ENCODE data around the gene PLA2G6. TPM values are rescaled to one million over a fixed set of nuclear protein-coding genes. Genes with fewer than 3 reads are reported as not detected.

Gene PLA2G6
- total RNA-seq, 1 experiment from 2014 or later, result 24.1 TPM

DNA sequence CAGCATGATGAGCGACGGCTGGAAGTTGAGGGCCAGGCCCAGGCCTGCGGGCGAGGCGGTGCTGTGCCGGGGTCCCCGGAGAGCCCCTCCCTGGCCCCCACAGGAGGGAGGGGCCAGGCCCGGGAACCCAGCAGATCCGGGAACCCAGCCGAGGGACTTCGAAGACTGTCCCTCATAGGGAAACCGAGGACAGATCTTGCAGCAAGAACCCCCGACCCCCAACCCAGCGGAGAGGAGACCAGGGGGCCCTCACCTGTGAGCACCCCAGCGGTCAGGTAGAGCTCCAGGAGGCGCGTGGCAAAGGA is 100.0 kb downstream of the PLA2G6 start:
- H3K79me2 ChIP-seq (ENCODE audit: insufficient read depth, low read length), result no peaks in the 10 kb centered on the region
- H3K4ac ChIP-seq (ENCODE audit: low read depth, low read length), result no peak overlapping the region
- H2BK15ac ChIP-seq (ENCODE audit: low read depth, low read length), result no peak overlapping the region
- H2BK12ac ChIP-seq (ENCODE audit: insufficient read length, low read depth, low read length), result no peak overlapping the region
- H2AFZ ChIP-seq (ENCODE audit: low read length), result no peak overlapping the region
- H4K8ac ChIP-seq (replicated peaks; ENCODE audit: insufficient read length, low read depth, low read length), result no peak overlapping the region
- H3K27ac Mint-ChIP-seq, result no peak overlapping the region
- no peaks in the 10 kb centered on the region for H3K79me1 ChIP-seq (ENCODE audit: insufficient read depth, low read depth, low read length, poor library complexity, severe bottlenecking)
- H3K27ac ChIP-seq (ENCODE audit: insufficient read length, low read depth, low read length), result no peak overlapping the region
- H3K36me3 Mint-ChIP-seq (ENCODE audit: insufficient read depth in 1 of 3, low read depth in 3 of 3), result peaks cover 0 to 5% (median 3%) of the 10 kb centered on the region in 3 experiments; a peak in 2 of 7 replicates
- H3K9ac ChIP-seq (ENCODE audit: extremely low read depth, insufficient read length, low read length), result no peak overlapping the region
- no peak overlapping the region for H4K5ac ChIP-seq (ENCODE audit: insufficient read length, low read depth, low read length)
- H3K4me2 ChIP-seq (ENCODE audit: insufficient read depth, insufficient read length, low read length), result no peak overlapping the region
- no peak overlapping the region for H2BK120ac ChIP-seq (ENCODE audit: low read depth, low read length, poor library complexity, severe bottlenecking)
- H3K9me3 ChIP-seq (ENCODE audit: control insufficient read depth, low read depth, low read length), result no peaks in the 10 kb centered on the region
- no peak overlapping the region for H2BK5ac ChIP-seq (ENCODE audit: insufficient read length, low read length)
- H3T11ph ChIP-seq (ENCODE audit: low read length), result no peak overlapping the region
- no peak overlapping the region for H4K91ac ChIP-seq (ENCODE audit: insufficient read length, low read depth, low read length)
- peaks cover 5% of the 10 kb centered on the region; the same call in 1 of the 2 replicates for H3K27me3 ChIP-seq (ENCODE audit: insufficient read depth, low read length)
- no peak overlapping the region for H3K14ac ChIP-seq (ENCODE audit: insufficient read depth, low read length)
- H3K4me1 ChIP-seq (ENCODE audit: insufficient read depth, low read length), result no peaks in the 10 kb centered on the region; the same call in 1 of the 2 replicates
- no peak overlapping the region for H2AK5ac ChIP-seq (ENCODE audit: insufficient read length, low read length)
- H2BK20ac ChIP-seq (ENCODE audit: low read depth, low read length, poor library complexity, severe bottlenecking), result no peak overlapping the region
- H3K23ac ChIP-seq (ENCODE audit: insufficient read length, low read depth, low read length), result no peak overlapping the region
- DNase-seq, result no peak
- H3K4me1 Mint-ChIP-seq, result peaks cover 13 to 29% of the 10 kb centered on the region in 2 experiments
- WGBS (ENCODE audit: extremely low coverage, insufficient read length, low lambda C conversion rate), result no CpG with 5 or more reads among the region's 17 CpGs
- H3K9me3 Mint-ChIP-seq, result no peaks in the 10 kb centered on the region
- no peaks in the 10 kb centered on the region for H4K20me1 ChIP-seq (ENCODE audit: control insufficient read depth, insufficient read depth, insufficient read length)
- TF ChIP-seq, protein P1, sequence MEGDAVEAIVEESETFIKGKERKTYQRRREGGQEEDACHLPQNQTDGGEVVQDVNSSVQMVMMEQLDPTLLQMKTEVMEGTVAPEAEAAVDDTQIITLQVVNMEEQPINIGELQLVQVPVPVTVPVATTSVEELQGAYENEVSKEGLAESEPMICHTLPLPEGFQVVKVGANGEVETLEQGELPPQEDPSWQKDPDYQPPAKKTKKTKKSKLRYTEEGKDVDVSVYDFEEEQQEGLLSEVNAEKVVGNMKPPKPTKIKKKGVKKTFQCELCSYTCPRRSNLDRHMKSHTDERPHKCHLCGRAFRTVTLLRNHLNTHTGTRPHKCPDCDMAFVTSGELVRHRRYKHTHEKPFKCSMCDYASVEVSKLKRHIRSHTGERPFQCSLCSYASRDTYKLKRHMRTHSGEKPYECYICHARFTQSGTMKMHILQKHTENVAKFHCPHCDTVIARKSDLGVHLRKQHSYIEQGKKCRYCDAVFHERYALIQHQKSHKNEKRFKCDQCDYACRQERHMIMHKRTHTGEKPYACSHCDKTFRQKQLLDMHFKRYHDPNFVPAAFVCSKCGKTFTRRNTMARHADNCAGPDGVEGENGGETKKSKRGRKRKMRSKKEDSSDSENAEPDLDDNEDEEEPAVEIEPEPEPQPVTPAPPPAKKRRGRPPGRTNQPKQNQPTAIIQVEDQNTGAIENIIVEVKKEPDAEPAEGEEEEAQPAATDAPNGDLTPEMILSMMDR (conservative IDR thresholded peaks at IDR 0.05), result no peak
- H3K4me3 Mint-ChIP-seq, result 0 out of 5 replicates have a peak overlapping the region, but pooled peaks of 1 of the 2 experiments have one; percentile 12
- no peak overlapping the region for H3K18ac ChIP-seq (ENCODE audit: insufficient read length, low read depth, low read length)
- H3K56ac ChIP-seq (ENCODE audit: insufficient read length, low read depth, low read length), result no peak overlapping the region
- no peaks in the 10 kb centered on the region for H3K23me2 ChIP-seq (ENCODE audit: insufficient read length, low read depth, low read length, poor library complexity, severe bottlenecking)
- H3K27me3 Mint-ChIP-seq (ENCODE audit: low read depth), result peaks cover 23% of the 10 kb centered on the region

Data from H9 (cell line).